ENCODE measurements around the gene GCKR. TPM values are rescaled to one million over a fixed set of nuclear protein-coding genes. Genes with fewer than 3 reads are reported as not detected.
"Not testable (repeated sequence)": the region's sequence is repeated elsewhere in the genome, so short reads cannot be mapped to it uniquely, and the experiment has no call there.

Gene GCKR
- polyA plus RNA-seq, 3 donors = 3.0 to 5.7 TPM; not detected in 1

- not testable (repeated sequence) for H3K27ac ChIP-seq (ENCODE audit: low read depth, low read length)
- 77 to 86% (median 80%) methylated on average over 3 of the region's 3 CpGs for WGBS, 3 donors
Measured at GRCh38 chr2:27554451-27554850, 57.8 kb downstream of the GCKR start.

- WGBS, 3 donors = 82 to 84% (median 83%) methylated on average over 2 of the region's 2 CpGs
- H3K27ac ChIP-seq (ENCODE audit: low read depth, low read length) = no peak overlapping the region
Measured at GRCh38 chr2:27559228-27559627, 62.6 kb downstream of the GCKR start.

- 85 to 95% (median 87%) methylated on average over 2 of the region's 2 CpGs for WGBS, 3 donors
- no peak overlapping the region for H3K27ac ChIP-seq (ENCODE audit: low read depth, low read length)
Measured at GRCh38 chr2:27561060-27561459, 64.4 kb downstream of the GCKR start.

- 56 to 66% (median 60%) methylated on average over 2 of the region's 2 CpGs for WGBS, 3 donors
- no peak overlapping the region for H3K27ac ChIP-seq (ENCODE audit: low read depth, low read length)
Measured at GRCh38 chr2:27566628-27567027, 70.0 kb downstream of the GCKR start.

- H3K27ac ChIP-seq (ENCODE audit: low read depth, low read length) = no peak overlapping the region
- WGBS, 3 donors = 51 to 55% (median 54%) methylated on average over 2 of the region's 2 CpGs
Measured at GRCh38 chr2:27569398-27569797, 72.8 kb downstream of the GCKR start.

- no peak overlapping the region for H3K27ac ChIP-seq (ENCODE audit: low read depth, low read length)
- WGBS, 3 donors = 75 to 88% (median 84%) methylated on average over 3 of the region's 3 CpGs
Measured at GRCh38 chr2:27571197-27571596, 74.6 kb downstream of the GCKR start.

- no peak overlapping the region for H3K27ac ChIP-seq (ENCODE audit: low read depth, low read length)
- WGBS, 3 donors = 85 to 100% (median 91%) methylated on average over 1 of the region's 1 CpG
Measured at GRCh38 chr2:27571681-27572080, 75.0 kb downstream of the GCKR start.

- no peak overlapping the region for H3K27ac ChIP-seq (ENCODE audit: low read depth, low read length)
- WGBS, 3 donors = 76 to 77% (median 76%) methylated on average over 2 of the region's 2 CpGs
Measured at GRCh38 chr2:27572439-27572838, 75.8 kb downstream of the GCKR start.

GRCh38 chr2:27572998-27573429 is 76.4 kb downstream of the GCKR start:
- 65 to 73% (median 66%) methylated on average over 6 of the region's 6 CpGs for WGBS, 3 donors
- H3K27ac ChIP-seq (ENCODE audit: low read depth, low read length) = no peak overlapping the region

Other genes with a start within 250 kb of the GCKR start
- gene SLC30A3, start 233.8 kb upstream of the GCKR start, polyA plus RNA-seq = under 1 TPM; 0.08 to 0.22 (median 0.22) TPM
- gene DNAJC5G, start 221.4 kb upstream of the GCKR start, polyA plus RNA-seq = under 1 TPM in 1 of 3 donors, not detected in 2; 0.07 TPM
- gene TRIM54, start 214.4 kb upstream of the GCKR start, polyA plus RNA-seq = 1 to 10 TPM in 1 of 3 donors, under 1 TPM in 2; 0.03 to 1.3 (median 0.90) TPM
- gene UCN, start 188.4 kb upstream of the GCKR start, polyA plus RNA-seq = 1 to 10 TPM in 2 of 3 donors, under 1 TPM in 1; 0.83 to 1.8 (median 1.7) TPM
- gene MPV17, start 173.7 kb upstream of the GCKR start, polyA plus RNA-seq = 100 to 1,000 TPM in 1 of 3 donors, 10 to 100 TPM in 2; 39.8 to 103 (median 76.3) TPM
- gene GTF3C2, start 140.1 kb upstream of the GCKR start, polyA plus RNA-seq = 10 to 100 TPM; 18.0 to 23.9 (median 21.4) TPM
- gene EIF2B4, start 126.5 kb upstream of the GCKR start, polyA plus RNA-seq = 10 to 100 TPM; 37.7 to 42.5 (median 40.6) TPM
- 100 to 1,000 TPM in 2 of 3 donors, 10 to 100 TPM in 1; 49.3 to 104 (median 101) TPM for gene SNX17, start 126.2 kb upstream of the GCKR start, polyA plus RNA-seq
- 10 to 100 TPM in 2 of 3 donors, 1 to 10 TPM in 1; 8.6 to 19.9 (median 12.5) TPM for gene ZNF513, start 116.1 kb upstream of the GCKR start, polyA plus RNA-seq
- 10 to 100 TPM; 40.7 to 79.5 (median 46.3) TPM for gene PPM1G, start 87.2 kb upstream of the GCKR start, polyA plus RNA-seq
- gene NRBP1, start 68.2 kb upstream of the GCKR start, polyA plus RNA-seq = 10 to 100 TPM; 44.9 to 67.0 (median 65.7) TPM
- 10 to 100 TPM in 1 of 3 donors, 1 to 10 TPM in 2; 2.4 to 52.8 (median 6.1) TPM for gene KRTCAP3, start 54.5 kb upstream of the GCKR start, polyA plus RNA-seq
- 10 to 100 TPM; 11.3 to 23.7 (median 13.3) TPM for gene IFT172, start 7.1 kb upstream of the GCKR start, polyA plus RNA-seq
- 100 to 1,000 TPM in 1 of 3 donors, 10 to 100 TPM in 2; 38.5 to 158 (median 53.5) TPM for gene FNDC4, start 1.6 kb upstream of the GCKR start, polyA plus RNA-seq
- gene ZNF512, start 86.2 kb downstream of the GCKR start, polyA plus RNA-seq = 10 to 100 TPM in 1 of 3 donors, 1 to 10 TPM in 2; 5.4 to 18.8 (median 7.4) TPM
- gene CCDC121, start 132.2 kb downstream of the GCKR start, polyA plus RNA-seq = 1 to 10 TPM; 1.5 to 4.7 (median 1.7) TPM
- 10 to 100 TPM; 19.7 to 25.7 (median 20.2) TPM for gene GPN1, start 132.2 kb downstream of the GCKR start, polyA plus RNA-seq
- gene SUPT7L, start 166.8 kb downstream of the GCKR start, polyA plus RNA-seq = 10 to 100 TPM; 11.3 to 22.9 (median 17.5) TPM
- gene SLC4A1AP, start 167.1 kb downstream of the GCKR start, polyA plus RNA-seq = 10 to 100 TPM in 2 of 3 donors, 1 to 10 TPM in 1; 7.0 to 14.6 (median 13.8) TPM

Measured in adipose tissue (tissue), 3 donors.